MV-4-11 (cell line): ENCODE results near the gene NFYB.
"Not testable (repeated sequence)": the region's sequence is repeated elsewhere in the genome, so short reads cannot be mapped to it uniquely, and the experiment has no call there.

ENCODE experiments used
- DNase-seq: peaks from one replicate; lab custom pipeline; 2025; lab: John Stamatoyannopoulos, UW

The NFYB gene

GRCh38 chr12:104114834-104115586 is 23.0 kb downstream of the NFYB start:
- DNase-seq = not testable (repeated sequence)

- no peak for DNase-seq
These were observed 28.4 kb downstream of the NFYB start for GRCh38 chr12:104109446-104110271.

GRCh38 chr12:104108755-104109445 is 29.1 kb downstream of the NFYB start:
- peak; percentile 65 for DNase-seq

GRCh38 chr12:104106965-104107364 is 31.0 kb downstream of the NFYB start:
- DNase-seq = no peak

GRCh38 chr12:104105461-104105860 is 32.5 kb downstream of the NFYB start:
- DNase-seq = no peak

GRCh38 chr12:104097954-104098353 is 40.1 kb downstream of the NFYB start:
- DNase-seq = no peak

GRCh38 chr12:104095289-104095688 is 42.7 kb downstream of the NFYB start:
- no peak for DNase-seq

GRCh38 chr12:104094284-104094683 is 43.7 kb downstream of the NFYB start:
- DNase-seq = no peak

GRCh38 chr12:104091136-104091535 is 46.9 kb downstream of the NFYB start:
- no peak for DNase-seq

- DNase-seq = no peak
These were observed 47.3 kb downstream of the NFYB start for GRCh38 chr12:104090685-104091084.

- no peak for DNase-seq
These were observed 54.1 kb downstream of the NFYB start for GRCh38 chr12:104083769-104084475.

GRCh38 chr12:104080764-104081163 is 57.2 kb downstream of the NFYB start:
- no peak for DNase-seq

- no peak for DNase-seq
These were observed 59.0 kb downstream of the NFYB start for GRCh38 chr12:104079024-104079423.

GRCh38 chr12:104073699-104074098 is 64.3 kb downstream of the NFYB start:
- no peak for DNase-seq

GRCh38 chr12:104072099-104072498 is 65.9 kb downstream of the NFYB start:
- no peak for DNase-seq
